Panc1 (cell line): Measurements from ENCODE around the gene ALPK3. TPM values are rescaled to one million over a fixed set of nuclear protein-coding genes. Genes with fewer than 3 reads are reported as not detected.

Experiments
- ATAC-seq: fragments of 200-7000 bp; cut with Tn5 transposase; 2 replicates; pipeline ENCODE4 v1.9.1; 2020; ENCODE audit warnings: mild to moderate bottlenecking, moderate library complexity
- BruUV-seq: library from RNA; stranded (reverse); fragments of 400-500 nt; replicated peaks from 2 replicates; lab custom pipeline; 2021; lab: Mats Ljungman, UMichigan
- CTCF ChIA-PET: fragments of 300-600 bp; sonication (Branson Sonifier 250); formaldehyde crosslinking; loops from one replicate; lab custom pipeline; 2022; ENCODE audit warnings: antibody characterized with exemption; lab: Charles Lee
- POLR2A ChIA-PET: fragments of 300-600 bp; sonication (Branson Sonifier 250); formaldehyde crosslinking; loops from one replicate; lab custom pipeline; 2022; ENCODE audit warnings: antibody characterized with exemption; lab: Charles Lee
- DNase-seq: peaks from one replicate; pipeline ENCODE4 v3.0.0-alpha.2; 2010; ENCODE audit warnings: low read depth, low spot score
- H3K27ac ChIP-seq: 2 replicates; pipeline ENCODE4 v1.5.1; 2011; ENCODE audit warnings: mild to moderate bottlenecking, low read length, inconsistent platforms
- H3K27me3 ChIP-seq: fragments of 200-500 bp; sonication (Bioruptor generic); 2 replicates; pipeline ENCODE4 v1.6.0; 2014; ENCODE audit warnings: low read length, inconsistent platforms; ENCODE audit not compliant: control insufficient read depth, insufficient read depth
- H3K36me3 ChIP-seq: fragments of 200-500 bp; sonication (Bioruptor generic); 2 replicates; pipeline ENCODE4 v1.5.1; 2014; ENCODE audit warnings: inconsistent platforms, mild to moderate bottlenecking, low read length, moderate library complexity; ENCODE audit not compliant: control insufficient read depth, insufficient read depth
- H3K4me1 ChIP-seq: 2 replicates; pipeline ENCODE4 v1.5.1; 2011; ENCODE audit warnings: inconsistent platforms, mild to moderate bottlenecking, low read length, moderate library complexity; ENCODE audit not compliant: control insufficient read depth, insufficient read depth
- H3K4me3 ChIP-seq, 2 experiments: 2 replicates each; pipeline ENCODE4 v1.5.1; 2011 to 2012; ENCODE audit warnings: low read depth in 2 of 2, low read length in 2 of 2, mild to moderate bottlenecking in 2 of 2, inconsistent platforms in 1 of 2, moderate library complexity in 1 of 2
- H3K9me3 ChIP-seq: fragments of 200-500 bp; sonication (Bioruptor generic); 2 replicates; pipeline ENCODE4 v1.5.1; 2014; ENCODE audit warnings: low read depth, mild to moderate bottlenecking, inconsistent platforms, low read length, moderate library complexity; ENCODE audit not compliant: control insufficient read depth, insufficient read depth
- POLR2AphosphoS5 ChIP-seq: IDR thresholded peaks from 2 replicates; pipeline ENCODE4 v1.6.1; 2012; ENCODE audit warnings: mild to moderate bottlenecking, low read depth, low read length, moderate library complexity
- SIN3A ChIP-seq: IDR thresholded peaks from 2 replicates; pipeline ENCODE4 v1.6.1; 2012; ENCODE audit warnings: low read depth, mild to moderate bottlenecking, low read length, moderate library complexity, borderline replicate concordance; ENCODE audit not compliant: insufficient read depth
- TCF7L2 ChIP-seq: IDR thresholded peaks from 2 replicates; pipeline ENCODE4 v1.6.1; 2011; ENCODE audit warnings: mild to moderate bottlenecking, low read depth, low read length, inconsistent platforms
- in situ Hi-C: cut with HindIII; loops from 2 replicates; pipeline ENCODE4 v1.10.0; 2016; ENCODE audit warnings: low sequenced_read_pairs, low pct_unique_long_range_greater_than_20kb
- intact Hi-C: fragments of 100-400 bp; cut with micrococcal nuclease; formaldehyde crosslinking; loops from one replicate; pipeline ENCODE4 v1.10.0; 2022; ENCODE audit not compliant: unreplicated experiment
- total RNA-seq: library from RNA; stranded (reverse); gene quantifications from one replicate; pipeline ENCODE4 v1.2.1, GENCODE V29; 2021; ENCODE audit not compliant: unreplicated experiment
- TF ChIP-seq, protein P1 (sequence below): fragments of 450-650 bp; IDR thresholded peaks from 2 replicates; pipeline ENCODE4 v1.5.1; 2017; ENCODE audit warnings: mild to moderate bottlenecking
- TF ChIP-seq, protein P2 (sequence below), 2 experiments: IDR thresholded peaks; 2 replicates each; pipeline ENCODE4 v1.6.1; 2011 to 2012; ENCODE audit warnings: low read depth in 2 of 2, control low read depth in 1 of 2, low read length in 1 of 2, mild to moderate bottlenecking in 1 of 2, moderate library complexity in 1 of 2; ENCODE audit not compliant: insufficient read depth in 1 of 2

Gene ALPK3
- total RNA-seq, 1 experiment from 2014 or later: 1.0 TPM

DNA sequence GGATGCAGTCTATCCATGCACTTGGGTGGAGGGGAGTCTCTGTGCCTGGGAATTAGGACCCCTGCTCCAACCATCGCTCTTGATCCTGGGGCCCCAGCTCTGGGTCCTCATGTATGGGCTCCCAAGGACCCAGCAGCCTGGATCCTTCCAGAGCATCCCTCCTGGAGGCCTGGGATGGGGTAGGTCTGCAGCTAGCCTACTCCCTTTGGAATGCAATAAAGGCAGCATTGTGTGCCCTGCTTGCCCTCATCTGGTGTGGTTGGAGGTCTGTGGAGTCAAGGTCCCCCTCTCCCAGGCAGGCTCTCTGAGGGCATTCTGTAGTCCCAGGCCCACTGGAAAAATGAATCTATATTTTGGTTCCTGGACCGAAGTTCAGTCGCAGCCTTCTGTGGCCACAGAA lies 52.4 kb downstream of the ALPK3 start:
- CTCF ChIA-PET: no interaction called here
- ATAC-seq: no peak
- H3K27ac ChIP-seq: no peak overlapping the region
- DNase-seq: no peak
- H3K27me3 ChIP-seq: no peaks in the 10 kb centered on the region
- no peaks in the 10 kb centered on the region for H3K36me3 ChIP-seq
- no peaks in the 10 kb centered on the region for H3K4me1 ChIP-seq
- no peak for TF ChIP-seq TCF7L2
- POLR2A ChIA-PET: no interaction called here
- intact Hi-C loops (no loop called here), in situ Hi-C loops (no loop called here)
- H3K9me3 ChIP-seq: no peaks in the 10 kb centered on the region
- no peak overlapping the region for H3K4me3 ChIP-seq
- BruUV-seq: no TSS peak

DNA sequence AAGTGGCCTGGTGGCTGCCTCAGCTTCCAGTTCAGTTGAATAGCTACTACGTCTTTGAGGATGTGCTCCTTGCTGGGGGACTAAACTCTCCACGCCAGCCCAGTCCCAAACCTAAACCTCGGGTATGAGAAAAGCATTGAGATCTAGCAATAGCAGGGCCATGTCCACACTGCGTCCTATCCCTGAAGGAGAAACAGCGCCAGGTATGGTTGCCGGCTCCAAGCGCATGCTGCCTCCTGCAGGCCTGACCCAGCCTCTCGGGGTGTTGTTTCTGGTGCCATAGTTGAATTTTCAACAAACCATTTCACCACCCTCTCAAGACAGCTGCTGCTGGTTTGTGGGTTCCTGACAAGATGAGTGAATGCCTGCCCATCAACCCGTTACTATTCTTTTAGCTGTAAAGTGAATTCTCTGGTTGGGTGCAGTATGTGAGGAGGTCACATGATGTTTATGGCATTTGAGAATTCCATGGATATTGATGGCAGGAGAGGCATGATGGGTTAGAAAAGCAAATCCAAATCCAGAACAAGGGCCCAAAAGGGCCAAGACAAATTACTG lies 54.4 kb downstream of the ALPK3 start:
- Histone ChIP-seq H3K9me3 (no peaks in the 10 kb centered on the region), H3K4me1 (no peaks in the 10 kb centered on the region), H3K36me3 (no peaks in the 10 kb centered on the region), H3K4me3 (no peak overlapping the region), H3K27me3 (no peaks in the 10 kb centered on the region), H3K27ac (no peak overlapping the region)
- ChIA-PET CTCF (interaction anchor here (0.6 kb wide), 1 partner anchor 11 kb away, joined by 3 read pairs; no protein-coding TSS in a partner anchor), POLR2A (no interaction called here)
- no TSS peak for BruUV-seq
- in situ Hi-C loops: no loop called here
- intact Hi-C loops: no loop called here
- ATAC-seq (no peak), DNase-seq (no peak)
- TF ChIP-seq SIN3A: no peak

DNA sequence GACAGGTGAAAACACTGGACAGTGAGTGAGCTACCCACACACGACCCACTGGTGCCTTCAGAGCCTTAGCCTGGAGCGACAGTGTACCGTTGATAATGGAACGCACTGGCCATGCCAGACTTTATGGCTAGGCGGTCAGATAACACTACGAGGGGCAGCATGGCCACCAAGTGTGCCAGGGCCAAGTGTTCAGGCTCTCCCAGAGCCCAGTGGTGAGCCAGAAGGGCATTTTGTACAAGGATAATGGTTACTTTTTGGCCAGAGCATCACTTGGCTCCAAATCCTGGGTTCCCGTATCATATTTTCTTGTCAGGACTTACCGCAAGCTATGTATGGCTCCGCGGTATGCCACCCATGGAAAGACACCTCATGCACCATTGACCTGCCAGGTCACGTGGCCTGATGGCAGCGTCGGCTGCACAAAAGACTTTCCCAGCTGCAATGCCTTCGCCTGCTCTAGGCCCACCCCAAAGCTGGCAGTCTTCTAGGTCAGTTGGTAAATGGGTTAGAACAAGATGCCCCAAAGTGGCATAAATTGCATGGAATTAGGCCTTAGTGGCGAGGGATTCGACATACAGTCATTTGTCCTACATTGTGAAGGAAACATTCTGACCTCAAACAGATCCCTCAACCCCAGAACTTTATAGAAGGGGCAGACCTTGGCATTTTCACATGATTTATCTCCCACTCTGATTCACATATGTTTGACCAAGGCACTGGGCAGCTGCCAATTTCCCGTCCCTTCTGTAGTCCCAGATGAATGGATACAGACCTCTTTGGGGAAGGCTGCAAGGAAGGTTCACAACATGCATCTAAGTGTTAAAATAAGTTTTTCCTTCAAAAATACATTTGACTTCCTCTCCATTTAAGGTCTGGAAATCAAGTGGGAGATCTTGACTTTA lies 55.1 kb downstream of the ALPK3 start:
- no peaks in the 10 kb centered on the region for H3K9me3 ChIP-seq
- H3K4me1 ChIP-seq: no peaks in the 10 kb centered on the region
- H3K36me3 ChIP-seq: no peaks in the 10 kb centered on the region
- H3K27me3 ChIP-seq: no peaks in the 10 kb centered on the region
- TF ChIP-seq, protein P1, sequence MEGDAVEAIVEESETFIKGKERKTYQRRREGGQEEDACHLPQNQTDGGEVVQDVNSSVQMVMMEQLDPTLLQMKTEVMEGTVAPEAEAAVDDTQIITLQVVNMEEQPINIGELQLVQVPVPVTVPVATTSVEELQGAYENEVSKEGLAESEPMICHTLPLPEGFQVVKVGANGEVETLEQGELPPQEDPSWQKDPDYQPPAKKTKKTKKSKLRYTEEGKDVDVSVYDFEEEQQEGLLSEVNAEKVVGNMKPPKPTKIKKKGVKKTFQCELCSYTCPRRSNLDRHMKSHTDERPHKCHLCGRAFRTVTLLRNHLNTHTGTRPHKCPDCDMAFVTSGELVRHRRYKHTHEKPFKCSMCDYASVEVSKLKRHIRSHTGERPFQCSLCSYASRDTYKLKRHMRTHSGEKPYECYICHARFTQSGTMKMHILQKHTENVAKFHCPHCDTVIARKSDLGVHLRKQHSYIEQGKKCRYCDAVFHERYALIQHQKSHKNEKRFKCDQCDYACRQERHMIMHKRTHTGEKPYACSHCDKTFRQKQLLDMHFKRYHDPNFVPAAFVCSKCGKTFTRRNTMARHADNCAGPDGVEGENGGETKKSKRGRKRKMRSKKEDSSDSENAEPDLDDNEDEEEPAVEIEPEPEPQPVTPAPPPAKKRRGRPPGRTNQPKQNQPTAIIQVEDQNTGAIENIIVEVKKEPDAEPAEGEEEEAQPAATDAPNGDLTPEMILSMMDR: no peak
- TF ChIP-seq, protein P2, sequence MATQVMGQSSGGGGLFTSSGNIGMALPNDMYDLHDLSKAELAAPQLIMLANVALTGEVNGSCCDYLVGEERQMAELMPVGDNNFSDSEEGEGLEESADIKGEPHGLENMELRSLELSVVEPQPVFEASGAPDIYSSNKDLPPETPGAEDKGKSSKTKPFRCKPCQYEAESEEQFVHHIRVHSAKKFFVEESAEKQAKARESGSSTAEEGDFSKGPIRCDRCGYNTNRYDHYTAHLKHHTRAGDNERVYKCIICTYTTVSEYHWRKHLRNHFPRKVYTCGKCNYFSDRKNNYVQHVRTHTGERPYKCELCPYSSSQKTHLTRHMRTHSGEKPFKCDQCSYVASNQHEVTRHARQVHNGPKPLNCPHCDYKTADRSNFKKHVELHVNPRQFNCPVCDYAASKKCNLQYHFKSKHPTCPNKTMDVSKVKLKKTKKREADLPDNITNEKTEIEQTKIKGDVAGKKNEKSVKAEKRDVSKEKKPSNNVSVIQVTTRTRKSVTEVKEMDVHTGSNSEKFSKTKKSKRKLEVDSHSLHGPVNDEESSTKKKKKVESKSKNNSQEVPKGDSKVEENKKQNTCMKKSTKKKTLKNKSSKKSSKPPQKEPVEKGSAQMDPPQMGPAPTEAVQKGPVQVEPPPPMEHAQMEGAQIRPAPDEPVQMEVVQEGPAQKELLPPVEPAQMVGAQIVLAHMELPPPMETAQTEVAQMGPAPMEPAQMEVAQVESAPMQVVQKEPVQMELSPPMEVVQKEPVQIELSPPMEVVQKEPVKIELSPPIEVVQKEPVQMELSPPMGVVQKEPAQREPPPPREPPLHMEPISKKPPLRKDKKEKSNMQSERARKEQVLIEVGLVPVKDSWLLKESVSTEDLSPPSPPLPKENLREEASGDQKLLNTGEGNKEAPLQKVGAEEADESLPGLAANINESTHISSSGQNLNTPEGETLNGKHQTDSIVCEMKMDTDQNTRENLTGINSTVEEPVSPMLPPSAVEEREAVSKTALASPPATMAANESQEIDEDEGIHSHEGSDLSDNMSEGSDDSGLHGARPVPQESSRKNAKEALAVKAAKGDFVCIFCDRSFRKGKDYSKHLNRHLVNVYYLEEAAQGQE (IDR thresholded peaks at IDR 0.05; ENCODE audit: insufficient read depth in 1 of 2, low read depth in 2 of 2, low read length in 1 of 2): no peak
- TF ChIP-seq SIN3A (no peak), POLR2AphosphoS5 (no peak), TCF7L2 (no peak)
- BruUV-seq: no TSS peak
- no peak overlapping the region for H3K4me3 ChIP-seq
- in situ Hi-C loops: no loop called here
- CTCF ChIA-PET: no interaction called here
- intact Hi-C loops: no loop called here
- ATAC-seq (no peak), DNase-seq (no peak)
- POLR2A ChIA-PET: no interaction called here
- no peak overlapping the region for H3K27ac ChIP-seq
